ENCODE measurements around the gene HMX1.

Gene HMX1

GRCh38 chr4:8909548-8909947, 37.9 kb upstream of the HMX1 start:
- DNase-seq: no peak

DNA sequence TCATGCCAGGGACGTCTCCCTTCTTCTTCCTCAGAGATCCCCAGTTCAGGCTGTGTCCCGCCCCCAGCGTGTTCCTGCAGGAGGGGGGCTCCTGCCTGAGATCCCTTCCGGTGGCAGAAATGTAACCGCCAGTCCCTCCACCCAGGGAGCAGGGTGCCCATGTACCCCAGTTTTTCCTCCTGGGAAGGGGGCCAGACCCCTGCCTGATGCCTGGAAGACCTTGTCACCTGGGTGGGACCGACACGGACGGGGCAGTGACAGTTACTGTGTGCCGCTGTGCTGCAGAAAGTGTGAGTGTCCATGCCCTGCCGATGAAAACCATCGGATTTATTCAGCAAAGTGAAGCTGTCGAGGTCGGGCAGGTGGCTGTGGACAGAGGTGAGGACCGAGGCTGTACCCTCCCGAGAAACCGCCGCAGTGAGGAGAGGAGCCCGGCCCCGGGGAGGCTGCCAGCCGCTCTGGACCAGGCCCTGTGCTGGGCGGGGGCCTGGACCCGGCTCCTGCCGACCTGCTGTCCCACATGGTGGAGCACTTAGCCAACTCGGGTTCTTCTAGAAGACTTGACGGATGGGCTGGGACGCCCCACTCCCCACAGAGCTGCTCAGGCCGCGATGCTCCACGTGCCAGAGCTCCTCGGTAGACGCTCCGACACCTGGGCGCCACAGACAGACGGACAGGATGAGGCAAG, 36.7 kb upstream of the HMX1 start:
- no peak for DNase-seq

DNA sequence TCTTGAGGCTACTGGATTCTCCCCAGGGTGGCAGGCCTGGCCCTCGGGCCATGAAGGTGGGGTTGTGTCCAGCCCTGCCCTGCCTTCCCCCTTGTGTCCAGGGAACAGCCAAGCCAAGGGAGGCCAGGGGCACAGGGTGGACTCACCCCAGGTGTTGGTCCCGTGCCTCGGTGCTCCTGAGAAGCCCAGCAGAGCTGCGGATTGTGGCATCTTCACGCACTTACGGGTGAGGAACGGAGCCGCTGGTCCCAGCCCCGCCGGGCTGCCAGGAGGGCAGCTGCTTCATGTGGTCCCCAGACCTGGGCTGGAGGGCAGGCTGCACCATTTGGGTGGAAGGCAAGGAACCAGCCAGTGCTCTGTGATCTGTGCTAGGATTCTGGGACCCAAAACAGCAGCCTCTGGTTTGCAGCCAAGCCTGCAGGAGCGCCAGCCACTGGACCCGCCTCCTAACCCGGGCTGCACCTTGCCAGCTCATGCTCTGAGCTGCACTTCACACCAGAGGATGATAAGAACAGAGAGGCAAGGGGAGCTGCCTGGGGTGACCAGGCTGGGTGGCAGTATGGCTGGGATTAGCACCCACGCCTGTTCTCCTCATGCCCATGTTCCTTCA, 36.1 kb upstream of the HMX1 start:
- DNase-seq: no peak

- DNase-seq: no peak
Observed at GRCh38 chr4:8906991-8907595, 35.5 kb upstream of the HMX1 start.

DNA sequence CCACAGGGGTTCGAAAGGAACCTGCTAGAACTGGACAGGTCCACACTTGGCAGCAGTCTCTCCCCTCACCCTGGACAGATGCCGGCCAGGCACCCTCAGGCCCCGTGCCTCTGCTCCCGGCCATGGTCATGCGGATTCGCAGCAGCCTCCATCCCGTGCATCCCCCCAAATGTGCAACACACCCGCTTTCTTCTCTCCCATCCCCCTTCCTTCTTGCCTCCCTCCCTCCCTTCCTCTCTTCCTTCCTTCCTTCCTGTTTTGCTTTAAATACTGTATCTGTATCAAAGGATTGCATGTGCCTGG, 35.0 kb upstream of the HMX1 start:
- DNase-seq: no peak

DNA sequence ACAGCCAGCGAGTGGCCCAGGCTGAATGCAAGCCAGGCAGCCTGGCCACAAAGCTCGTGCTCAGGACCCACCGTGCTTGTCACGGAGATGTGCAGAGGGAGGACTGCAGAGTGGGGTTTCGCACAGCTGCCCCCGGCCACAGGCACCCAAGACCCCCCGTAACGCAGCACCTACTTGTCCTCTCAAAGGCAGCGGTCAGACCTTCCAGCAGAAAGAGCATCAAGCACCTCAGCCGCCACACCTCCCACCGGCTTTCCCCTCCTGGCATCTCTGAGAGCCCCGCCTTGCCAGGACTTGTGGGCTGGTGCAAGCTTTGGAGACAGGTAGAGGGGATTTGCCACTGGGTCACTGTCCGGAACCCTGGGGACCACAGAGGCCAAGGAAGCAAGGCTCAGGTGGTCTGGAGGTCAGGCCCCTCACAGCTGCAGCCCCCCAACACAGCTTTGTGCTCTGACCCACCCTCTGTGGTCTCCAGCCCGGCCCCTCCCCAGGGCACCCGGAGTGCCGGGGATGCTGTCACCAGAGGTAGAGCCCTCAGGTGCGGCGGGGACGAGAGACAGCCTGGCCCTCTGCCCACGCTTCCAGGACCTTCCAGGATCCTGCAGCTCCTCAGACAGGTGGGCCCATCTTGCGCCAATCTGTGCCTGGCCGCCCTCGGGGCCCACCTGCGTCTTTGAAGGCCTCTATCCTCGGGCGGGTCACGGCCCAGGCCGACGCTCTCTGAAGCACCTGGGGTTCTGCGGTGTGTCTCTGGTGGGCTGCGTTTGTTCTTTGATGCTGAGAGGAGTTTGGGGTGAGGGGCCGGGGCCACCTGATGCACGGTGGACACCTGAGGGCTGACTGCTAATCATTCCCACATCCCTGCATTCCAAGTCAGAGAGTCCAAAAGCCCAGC, 34.4 kb upstream of the HMX1 start:
- DNase-seq: no peak

GRCh38 chr4:8905226-8905772, 33.7 kb upstream of the HMX1 start:
- DNase-seq: no peak

DNA sequence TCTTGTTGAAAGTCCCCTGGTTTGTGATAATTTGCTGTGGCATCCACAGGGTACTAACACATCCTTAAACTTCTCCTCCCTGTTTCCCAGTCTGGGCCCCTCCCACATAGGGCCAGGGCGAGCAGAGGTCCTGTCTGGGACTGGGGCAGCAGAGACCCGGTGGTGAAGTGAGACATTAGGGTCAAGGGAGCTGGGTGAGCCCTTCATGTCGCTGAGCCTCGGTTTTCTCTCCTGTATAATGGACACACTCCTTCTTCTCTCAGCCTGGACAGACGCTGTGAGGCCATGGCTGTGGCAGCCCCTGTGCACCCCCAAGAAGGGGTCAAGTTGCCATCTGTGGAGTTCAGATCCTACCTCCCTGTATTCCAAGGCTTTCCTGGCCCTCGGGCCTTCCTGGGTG, 33.0 kb upstream of the HMX1 start:
- DNase-seq: no peak

DNA sequence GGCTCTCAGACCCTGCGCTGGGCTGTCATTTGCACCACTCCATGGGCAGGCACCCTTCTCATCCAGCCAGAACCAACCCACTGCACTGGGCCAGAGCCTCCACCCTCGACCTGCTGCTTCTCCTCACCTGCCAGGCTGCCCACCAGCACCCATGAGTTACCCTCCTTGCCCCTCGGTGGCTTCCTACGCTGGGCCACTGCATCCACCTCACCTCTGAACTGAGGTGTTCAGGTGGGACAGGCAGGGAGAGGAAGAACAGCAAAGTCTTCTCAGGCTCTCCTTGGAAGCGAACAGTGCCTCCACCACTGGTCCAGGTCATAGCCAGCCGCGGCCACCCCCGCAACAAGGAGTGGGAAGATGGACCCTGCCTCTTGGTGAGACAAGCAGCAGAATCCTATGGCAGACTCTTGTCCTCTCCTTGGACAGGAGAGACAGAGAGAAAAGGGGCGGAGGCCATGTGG, 32.4 kb upstream of the HMX1 start:
- DNase-seq: no peak

- no peak for DNase-seq
Observed at GRCh38 chr4:8901335-8901734, 29.7 kb upstream of the HMX1 start.

DNA sequence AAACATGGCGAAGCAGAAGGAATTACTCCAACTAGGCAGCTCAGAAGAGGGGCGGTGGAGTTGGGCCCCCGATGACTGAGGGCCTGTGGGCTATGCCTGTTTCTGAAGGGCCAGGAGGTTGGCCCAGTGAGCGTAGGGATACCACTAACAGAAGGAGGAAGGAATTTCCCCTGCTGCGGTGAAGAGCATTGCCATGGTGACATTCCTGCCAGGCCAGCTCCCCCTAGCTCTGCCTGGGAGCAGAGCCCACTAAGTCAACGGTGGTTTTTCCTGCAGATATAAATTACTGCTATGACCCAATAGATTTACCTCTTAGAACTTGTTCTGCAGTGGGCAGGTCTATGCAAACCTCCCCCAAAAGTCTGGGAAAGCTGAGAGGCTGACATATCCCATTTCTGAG, 28.9 kb upstream of the HMX1 start:
- no peak for DNase-seq

- DNase-seq: no peak
Observed at GRCh38 chr4:8898419-8898818, 26.8 kb upstream of the HMX1 start.

DNA sequence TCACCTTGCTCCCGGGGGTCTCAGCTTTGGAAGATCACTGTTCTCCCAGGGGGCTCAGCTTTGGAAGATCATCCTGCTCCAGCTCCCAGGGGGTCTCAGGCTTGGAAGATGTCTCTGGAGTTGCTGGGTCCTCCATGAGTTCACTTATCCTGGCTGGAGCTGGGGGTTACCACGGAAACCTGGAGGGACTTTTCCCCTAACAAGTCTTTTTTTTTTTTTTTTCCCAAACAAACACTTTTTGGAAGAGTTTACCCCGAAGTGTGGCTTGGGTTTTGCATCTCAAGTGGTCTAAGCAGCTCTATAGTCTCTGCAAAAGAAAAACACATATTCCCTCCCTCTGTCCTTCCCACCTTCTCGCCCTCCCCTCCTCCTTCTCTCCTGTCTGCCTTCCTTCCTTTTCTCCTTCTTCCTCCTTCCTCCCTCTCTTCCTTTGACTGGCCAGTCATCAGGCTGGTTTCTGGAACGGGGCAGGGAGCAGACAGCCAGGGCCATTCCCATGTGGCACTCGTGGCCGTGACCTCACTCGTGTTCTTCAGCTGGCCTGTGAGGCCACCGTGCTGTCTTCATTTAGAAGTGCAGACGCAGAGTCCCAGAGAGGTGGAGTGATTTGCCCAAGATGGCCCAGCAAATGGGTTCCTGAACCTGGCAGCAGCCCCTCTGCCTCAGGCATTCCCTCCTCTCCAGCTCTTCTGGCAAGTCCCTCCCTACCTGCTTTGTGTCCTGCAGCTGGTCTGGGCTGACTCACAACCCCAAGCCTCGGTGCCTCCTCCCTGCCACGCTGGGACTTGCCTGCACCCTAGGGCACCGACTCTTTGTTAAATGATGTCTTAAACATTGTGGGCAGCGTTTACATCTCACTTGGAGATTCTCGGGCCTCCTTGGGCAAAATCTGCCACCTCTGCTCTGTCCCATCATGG, 25.9 kb upstream of the HMX1 start:
- no peak for DNase-seq

GRCh38 chr4:8896506-8896905, 24.9 kb upstream of the HMX1 start:
- no peak for DNase-seq

GRCh38 chr4:8896071-8896470, 24.4 kb upstream of the HMX1 start:
- DNase-seq: no peak

DNA sequence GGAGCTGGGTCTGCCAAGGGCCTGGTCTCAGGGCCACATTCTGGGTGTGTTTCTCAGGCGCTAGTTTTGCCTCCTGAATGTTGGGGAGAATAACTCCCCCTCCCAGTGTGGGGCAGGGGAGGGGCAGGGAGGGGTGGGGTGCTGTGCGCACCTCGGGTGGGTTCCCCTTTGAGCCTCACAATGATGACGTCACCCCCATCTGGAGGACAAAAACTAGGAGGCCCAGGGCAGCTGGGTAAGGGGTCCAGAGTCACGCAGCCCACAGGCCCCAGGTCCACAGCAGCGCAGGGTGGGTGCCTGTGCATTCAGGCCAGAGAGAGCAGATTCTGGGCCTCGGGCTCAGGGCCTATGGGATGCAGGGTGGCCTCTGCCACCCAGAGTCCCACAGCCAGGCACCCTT, 23.7 kb upstream of the HMX1 start:
- no peak for DNase-seq

DNA sequence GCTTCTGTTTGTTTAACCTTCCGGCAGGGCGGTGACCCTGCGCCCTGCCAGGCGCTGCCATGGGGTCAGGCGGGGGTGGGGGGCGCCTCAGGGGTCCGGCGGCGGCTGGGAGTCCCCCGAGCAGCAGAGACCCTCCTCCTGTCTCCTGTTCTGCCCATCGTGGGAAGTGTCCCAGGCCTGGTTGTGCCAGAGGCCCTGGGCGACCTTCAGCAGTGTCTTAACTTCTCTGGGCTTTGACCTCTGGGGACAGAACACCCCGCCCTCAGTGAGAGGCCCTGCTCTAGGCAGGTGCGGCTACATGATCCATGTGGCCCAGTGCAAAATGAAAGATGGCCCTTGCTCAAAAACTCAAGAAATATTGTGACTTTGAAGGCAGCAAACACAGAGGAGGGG, 22.8 kb upstream of the HMX1 start:
- DNase-seq: no peak

DNA sequence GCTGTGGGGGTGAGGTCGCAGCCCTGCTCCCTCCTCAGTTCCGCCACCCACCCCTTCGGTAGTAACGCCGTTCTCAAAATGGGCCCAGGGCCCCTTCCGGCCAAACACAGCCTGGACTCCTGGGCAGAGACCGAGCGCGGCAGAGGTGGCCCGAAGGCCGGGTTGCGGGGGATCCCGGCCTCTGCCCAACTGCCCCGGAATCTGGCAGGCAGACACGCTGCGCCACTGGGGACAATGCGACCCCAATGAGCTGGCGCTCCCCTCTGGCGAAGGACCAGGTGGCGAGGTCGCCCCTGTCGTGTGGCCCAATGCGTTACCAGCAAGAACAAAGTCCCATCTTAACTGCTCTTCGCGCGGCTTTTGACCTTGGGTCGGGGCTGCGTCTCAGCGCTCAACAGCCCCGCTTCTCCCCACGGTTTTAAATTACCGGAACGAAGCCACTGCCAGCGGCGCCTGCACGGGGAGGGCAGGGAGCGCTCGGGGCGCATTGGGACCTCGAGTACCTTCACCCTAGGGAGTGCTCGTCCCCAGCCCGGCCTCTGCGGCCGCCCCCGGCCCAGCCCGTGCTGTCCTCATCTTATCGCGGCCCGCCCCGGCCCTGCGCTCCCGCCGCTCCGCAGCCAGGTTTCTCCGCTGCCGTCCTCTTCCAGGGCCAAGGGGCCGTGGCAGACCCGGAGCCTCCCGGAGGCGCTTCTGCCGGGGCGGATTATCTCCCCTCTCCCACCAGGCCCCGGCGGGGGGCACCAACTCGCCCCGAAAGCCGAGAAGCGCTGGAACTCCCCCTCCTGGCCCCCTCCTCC, 22.2 kb upstream of the HMX1 start:
- DNase-seq: no peak

GRCh38 chr4:8893227-8893623, 21.6 kb upstream of the HMX1 start:
- DNase-seq: no peak

DNA sequence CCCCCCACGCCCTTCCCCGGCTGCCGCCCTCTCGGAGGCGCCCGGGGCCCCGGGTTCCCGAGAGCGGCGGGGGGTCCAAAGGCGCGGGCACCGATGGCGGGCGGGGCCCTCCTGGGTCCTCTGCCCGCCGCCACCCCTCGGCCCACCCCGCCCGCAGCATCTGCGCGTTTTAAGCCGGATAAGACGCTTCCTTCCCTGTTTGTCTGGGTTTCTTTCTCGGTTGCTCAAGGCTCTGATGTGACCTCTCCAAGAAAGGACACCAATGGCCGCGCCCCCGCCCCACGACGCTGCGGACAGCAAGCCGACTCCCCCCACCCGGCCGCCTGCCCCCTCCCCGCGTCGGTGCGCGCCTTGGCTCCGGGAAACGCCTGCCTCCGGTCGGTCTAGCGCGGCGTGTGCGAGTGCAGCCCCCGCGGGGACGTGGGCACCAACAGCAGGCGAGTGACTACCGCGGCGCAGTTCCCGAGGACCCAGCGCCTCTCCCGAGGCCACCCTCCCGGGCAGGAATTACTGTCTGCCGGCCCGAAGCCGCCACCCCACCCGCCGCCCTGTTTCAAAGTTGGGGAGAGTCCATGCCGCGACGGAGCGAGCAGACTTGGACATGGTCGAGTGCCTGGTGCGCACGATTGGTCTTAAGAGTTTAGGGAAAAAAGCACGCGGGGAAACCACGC, 21.1 kb upstream of the HMX1 start:
- no peak for DNase-seq

Data from stimulated activated CD4-positive, alpha-beta T cell treated with anti-CD3 and anti-CD28 coated beads, Interleukin-2, amount 100 ng/mL, for 24 hours (primary cell).